CD4-positive, alpha-beta T cell treated with Interleukin-17A for 1 hour (primary cell): ENCODE data around the gene DCLK2.
A peak's percentile ranks its signal among the peaks of the same experiment; 100 is the strongest.

ENCODE experiments used
- DNase-seq: peaks from one replicate; pipeline ENCODE4 v3.0.0-alpha.2; 2020

Gene DCLK2

DNA sequence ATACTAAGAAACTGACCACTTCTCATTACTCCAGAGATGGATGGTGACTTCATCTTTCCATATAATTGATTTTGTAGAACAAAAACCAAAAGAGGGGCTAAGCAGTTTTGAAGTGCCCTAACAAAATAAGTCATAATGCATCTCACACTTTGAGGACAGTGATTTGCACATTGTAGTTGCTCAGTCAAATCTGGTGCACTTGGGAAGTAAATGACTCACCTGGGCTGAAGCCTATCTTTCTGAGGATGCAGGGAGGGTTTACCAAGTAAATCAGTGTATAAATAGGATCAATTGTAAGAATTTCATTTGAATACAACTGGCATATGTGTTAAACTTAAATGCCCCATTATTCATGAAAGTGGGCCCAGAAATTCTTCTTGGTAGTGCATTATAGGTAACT is 134.2 kb downstream of the DCLK2 start:
- no peak for DNase-seq

DNA sequence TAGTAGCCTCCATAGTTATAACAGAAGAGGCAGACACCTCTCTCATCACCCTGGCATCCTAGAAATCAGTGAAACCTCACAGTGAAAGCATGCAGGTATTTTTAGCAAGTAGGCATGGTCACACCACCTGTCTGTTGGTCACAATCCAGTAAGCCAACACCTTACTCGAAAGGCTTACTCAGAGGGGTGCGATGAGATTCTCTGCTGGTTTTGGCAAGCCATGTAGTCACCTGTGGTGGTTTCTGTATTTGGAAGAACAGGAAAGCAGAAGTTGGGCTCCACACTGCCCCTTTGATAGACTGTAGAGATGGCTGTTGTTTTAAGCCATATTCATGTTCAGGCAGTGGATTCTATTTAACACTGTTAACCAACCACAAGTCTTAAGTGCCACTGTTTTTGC is 134.7 kb downstream of the DCLK2 start:
- no peak for DNase-seq

- no peak for DNase-seq
Observed at GRCh38 chr4:150215601-150216000, 137.4 kb downstream of the DCLK2 start.

GRCh38 chr4:150216726-150217125 is 138.5 kb downstream of the DCLK2 start:
- DNase-seq = no peak

DNA sequence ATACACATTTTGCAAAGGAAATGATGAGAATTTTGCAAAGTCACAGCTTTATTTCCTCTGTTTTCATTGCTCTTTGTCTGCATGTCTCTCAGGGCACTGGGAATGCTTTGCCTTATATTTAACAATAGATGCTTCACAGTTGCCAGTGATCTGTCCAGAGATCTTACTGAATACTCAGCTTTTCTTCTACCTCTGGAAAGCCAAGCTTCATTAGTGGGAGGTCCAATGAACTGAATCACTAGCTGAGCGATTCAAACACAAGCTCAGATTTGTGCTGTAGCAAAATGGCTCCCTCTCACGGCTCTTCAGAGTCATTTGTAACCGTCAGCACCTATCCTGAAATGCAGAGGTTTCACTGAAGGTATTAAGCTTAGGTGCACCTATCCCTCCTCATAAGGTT is 138.9 kb downstream of the DCLK2 start:
- no peak for DNase-seq

- no peak for DNase-seq
Observed at GRCh38 chr4:150217808-150218207, 139.6 kb downstream of the DCLK2 start.

GRCh38 chr4:150218447-150218846 is 140.2 kb downstream of the DCLK2 start:
- no peak for DNase-seq

DNA sequence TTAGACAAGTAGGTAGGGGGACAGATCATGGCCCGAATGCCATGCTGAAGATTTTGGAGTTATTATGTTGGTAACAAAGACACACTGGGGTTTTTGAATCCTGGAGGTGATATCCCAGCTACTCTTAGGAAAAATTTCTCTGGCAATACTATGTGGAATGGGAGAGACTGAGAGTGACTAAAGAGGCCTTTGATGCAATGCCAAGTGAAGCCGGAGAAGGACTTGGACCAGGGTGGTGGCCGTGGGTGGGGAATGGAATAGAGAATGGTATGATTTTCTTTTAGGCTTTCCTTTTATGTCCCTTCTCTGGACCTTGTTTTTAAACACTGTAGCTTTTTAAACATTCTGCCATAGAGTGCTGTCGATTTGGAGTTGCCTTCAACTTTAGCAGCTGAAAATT is 141.6 kb downstream of the DCLK2 start:
- DNase-seq = no peak

- no peak for DNase-seq
Observed at GRCh38 chr4:150224896-150225591, 146.8 kb downstream of the DCLK2 start.

DNA sequence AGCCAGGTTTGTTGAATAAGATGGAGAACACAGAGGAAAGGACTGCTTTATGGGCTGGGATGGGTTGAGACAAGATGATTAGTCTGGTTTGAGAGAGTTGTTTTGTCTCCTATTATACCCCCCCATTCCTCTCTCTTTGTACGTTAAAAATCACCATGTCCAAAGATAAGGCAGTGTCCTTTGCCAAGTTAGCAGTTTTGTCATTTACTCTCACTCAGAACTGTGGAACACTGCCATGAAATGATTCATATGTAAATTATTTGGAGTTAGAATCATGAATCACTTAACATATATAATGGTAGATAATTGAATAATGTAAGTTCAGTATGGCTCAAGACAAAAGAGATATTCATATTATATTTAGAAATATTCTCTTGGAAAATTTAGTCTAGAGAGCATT is 151.3 kb downstream of the DCLK2 start:
- no peak for DNase-seq

- no peak for DNase-seq
Observed at GRCh38 chr4:150230561-150230960, 152.3 kb downstream of the DCLK2 start.

GRCh38 chr4:150231107-150231770 is 153.0 kb downstream of the DCLK2 start:
- no peak for DNase-seq

GRCh38 chr4:150232029-150232428 is 153.8 kb downstream of the DCLK2 start:
- no peak for DNase-seq

GRCh38 chr4:150234246-150234645 is 156.0 kb downstream of the DCLK2 start:
- no peak for DNase-seq

- no peak for DNase-seq
Observed at GRCh38 chr4:150235317-150235716, 157.1 kb downstream of the DCLK2 start.

DNA sequence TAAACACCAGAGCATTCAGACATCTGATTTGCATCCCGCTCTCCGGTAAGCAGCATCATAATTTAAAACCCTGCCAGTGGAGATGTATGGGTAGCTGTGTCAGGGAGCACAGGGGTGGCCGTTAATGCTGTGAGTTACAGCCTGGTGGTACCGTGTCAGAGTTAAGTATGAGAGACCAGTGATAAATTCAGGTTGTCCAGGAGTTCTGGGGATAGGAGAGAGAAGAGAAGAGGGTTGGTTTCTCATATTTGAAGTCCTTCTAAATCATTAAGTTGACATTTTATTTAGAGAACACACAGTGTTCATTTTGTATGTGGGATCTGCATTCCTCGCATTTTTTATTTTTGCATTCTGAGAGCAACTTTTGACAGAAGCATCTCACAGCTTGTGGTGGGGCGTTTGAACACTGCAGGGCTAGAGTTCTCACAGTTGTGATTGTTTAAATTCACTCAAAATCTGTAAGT is 157.6 kb downstream of the DCLK2 start:
- DNase-seq = no peak

DNA sequence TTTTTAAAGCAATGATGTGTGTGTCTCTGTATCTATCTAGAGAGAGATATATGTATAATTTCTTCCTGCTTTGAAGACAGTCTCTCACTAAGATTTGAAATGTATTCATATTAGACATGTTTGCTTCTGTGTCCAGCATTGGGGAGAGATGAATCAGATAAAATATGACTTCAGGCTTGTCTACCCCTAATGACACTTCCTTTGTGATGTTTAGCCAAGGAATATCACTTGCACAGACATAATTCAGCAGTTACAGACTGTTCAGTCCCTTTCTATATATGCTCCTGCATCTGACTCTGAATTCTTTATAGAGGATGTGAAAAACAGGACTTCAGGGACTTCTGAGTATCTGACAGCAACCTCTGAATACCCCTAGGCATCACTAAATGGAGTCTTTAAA is 158.4 kb downstream of the DCLK2 start:
- no peak for DNase-seq

DNA sequence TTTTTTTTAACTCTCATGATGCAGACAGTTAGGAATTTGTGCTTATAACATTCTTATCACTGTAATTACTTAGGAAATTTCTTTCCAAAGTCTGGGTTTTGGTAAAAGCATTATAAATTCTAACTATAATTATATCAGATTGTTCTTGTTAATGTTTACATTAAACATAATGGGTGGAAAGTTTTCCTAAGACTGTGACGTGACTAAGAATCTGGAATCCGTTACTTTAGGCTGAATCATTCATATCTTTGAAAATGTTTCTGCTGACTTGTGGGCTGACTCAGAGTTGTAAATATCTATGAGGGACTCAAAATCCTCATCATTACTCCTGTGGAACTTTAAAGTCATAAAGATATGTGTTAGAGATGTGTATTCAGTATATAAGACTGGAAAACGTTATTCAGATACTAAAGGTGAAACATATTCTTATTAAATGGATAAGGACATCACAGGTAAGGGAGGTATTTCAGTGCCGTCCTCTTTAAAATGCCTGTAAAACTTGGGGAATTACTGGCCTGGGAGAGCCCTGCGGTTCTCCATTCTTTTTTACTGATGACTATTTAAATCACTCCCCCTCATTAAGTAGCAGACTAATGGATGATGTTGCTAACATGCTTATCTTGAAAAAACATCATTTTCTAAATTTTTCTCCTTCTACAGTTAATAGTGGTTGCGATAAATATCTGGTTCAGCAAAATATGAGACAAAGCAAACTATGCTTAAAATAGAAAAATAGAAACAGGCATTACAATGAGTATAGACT is 159.0 kb downstream of the DCLK2 start:
- no peak for DNase-seq

- no peak for DNase-seq
Observed at GRCh38 chr4:150238591-150238990, 160.3 kb downstream of the DCLK2 start.

DNA sequence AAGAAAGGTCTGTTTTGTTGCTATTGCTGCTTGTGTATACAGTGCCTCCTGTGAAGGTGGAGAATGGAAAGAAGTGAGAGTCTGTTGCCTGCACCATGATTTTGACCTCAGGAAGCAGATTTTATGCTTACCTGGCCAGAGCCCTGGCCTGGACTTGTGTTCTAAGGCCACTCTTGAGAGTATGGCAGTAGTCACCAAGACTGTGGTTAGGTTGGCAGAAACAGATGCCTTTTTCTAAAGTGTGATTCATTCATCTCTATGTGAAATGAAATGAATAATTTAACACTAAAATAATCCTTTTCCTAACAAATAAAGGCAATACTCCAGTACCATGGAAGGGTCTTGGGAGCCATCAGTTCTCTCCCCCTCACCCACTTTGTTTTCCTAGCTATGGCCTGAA is 161.8 kb downstream of the DCLK2 start:
- DNase-seq = no peak

DNA sequence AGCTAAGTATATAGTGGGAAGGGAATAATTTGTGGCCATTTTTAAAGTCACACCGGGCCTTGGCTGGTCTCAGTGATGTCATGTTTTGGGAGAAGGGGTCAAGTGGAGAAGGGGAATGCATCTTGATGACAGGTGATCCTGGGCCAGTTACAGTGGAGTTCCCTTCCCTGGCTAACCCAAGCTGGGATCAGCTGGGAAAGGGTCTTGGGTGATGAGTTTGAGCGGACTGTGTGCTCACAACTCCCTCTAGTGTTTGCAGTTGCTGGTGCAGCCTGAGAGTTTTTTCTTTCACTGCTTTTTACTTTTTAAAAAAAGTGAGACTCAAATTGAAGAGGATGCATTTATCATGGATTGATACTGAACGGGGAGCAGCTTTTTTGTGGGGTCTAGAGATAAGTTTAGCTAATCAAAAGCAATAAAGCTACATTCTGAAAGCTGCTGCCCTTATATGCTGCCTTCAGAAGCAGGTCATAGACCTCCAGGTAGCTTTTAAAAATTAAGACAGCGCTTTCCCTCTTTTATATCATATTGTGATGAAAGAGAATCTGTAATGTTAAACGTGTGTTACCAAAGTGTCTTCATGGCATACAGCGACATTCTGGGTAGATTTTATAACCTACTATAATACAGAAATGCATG is 164.7 kb downstream of the DCLK2 start:
- peak; percentile 11 for DNase-seq

DNA sequence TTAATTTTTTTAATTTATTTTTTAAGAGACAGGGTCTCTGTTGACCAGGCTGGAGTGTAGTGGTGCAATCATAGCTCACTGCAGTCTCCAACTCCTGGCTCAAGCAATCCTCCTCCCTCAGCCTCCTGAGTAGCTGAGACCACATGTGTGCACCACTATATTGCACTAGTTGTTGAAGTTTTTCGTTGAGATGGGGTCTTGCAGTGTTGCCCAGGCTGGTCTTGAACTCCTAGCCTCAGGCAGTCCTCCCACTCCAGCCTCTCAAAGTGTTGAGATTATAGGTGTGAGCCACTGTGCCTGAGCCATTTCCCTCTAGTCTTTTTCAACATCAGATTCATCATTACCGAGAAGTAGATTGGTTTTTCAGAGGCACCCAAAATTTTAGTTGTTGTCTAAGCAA is 165.7 kb downstream of the DCLK2 start:
- no peak for DNase-seq

DNA sequence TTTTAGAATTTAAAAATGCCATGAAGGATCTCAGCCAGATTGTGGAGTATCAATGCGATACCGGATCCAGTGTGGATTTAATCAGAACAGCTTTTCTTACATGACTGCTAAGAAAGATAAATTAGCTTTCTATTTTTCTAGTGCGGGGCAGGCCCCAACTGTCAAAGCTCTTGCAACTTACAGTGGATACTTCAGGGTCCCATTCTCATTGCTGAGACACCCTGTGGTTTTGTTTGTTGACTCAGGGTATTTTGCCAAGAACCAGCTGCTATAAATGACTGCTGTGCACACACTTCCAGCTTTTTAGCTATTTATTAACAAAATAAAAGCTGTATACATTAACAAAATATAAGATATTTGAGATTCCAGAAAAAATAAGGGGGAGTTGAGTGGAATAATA is 166.4 kb downstream of the DCLK2 start:
- DNase-seq = no peak

DNA sequence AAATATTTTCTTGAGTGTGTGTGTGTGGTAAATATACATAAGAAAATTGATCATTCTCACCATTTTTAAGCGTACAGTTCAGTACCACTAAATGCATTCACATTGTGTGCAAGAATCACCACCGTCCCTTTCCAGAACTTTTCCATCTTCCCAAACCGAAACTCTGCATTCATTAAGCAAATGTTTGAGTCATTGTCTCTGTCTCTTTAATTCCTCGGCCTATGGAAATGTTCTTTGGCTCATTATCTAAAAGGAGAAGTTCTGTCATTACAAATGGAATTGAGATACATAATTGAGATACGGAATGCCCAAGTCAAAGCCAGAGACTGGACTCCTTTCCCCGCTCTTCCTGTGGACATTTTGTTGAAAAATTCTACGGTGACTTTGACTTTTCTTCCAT is 168.9 kb downstream of the DCLK2 start:
- DNase-seq = no peak
